ENCODE data around the gene SBSN. TPM values are rescaled to one million over a fixed set of nuclear protein-coding genes. Genes with fewer than 3 reads are reported as not detected.

Gene SBSN
- total RNA-seq, 1 experiment from 2014 or later, result not detected

GRCh38 chr19:35509861-35510625 lies 18.1 kb downstream of the SBSN start:
- DNase-seq, result peak; percentile 98
- peaks cover 31% of the 10 kb centered on the region for H3K27me3 Mint-ChIP-seq (ENCODE audit: unreplicated experiment)
- peaks cover 44% of the 10 kb centered on the region for H3K36me3 Mint-ChIP-seq (ENCODE audit: insufficient read depth, unreplicated experiment)
- CTCF ChIA-PET, result interaction anchor here (0.5 to 2.3 kb wide), 20 partner anchors 9 to 488 kb away, joined by 3 to 14 read pairs (median 4); partner anchors contain the start of genes COX6B1, HAUS5 and U2AF1L4
- BruUV-seq (replicated peaks), result TSS peak; percentile 77
- no peaks in the 10 kb centered on the region for H3K9me3 Mint-ChIP-seq (ENCODE audit: low read depth, unreplicated experiment)
- H3K27ac Mint-ChIP-seq (ENCODE audit: unreplicated experiment), result peak overlapping the region; percentile 94
- H3K4me3 Mint-ChIP-seq (ENCODE audit: low read depth, unreplicated experiment), result peak overlapping the region; percentile 93
- H3K4me1 Mint-ChIP-seq (ENCODE audit: low read depth, unreplicated experiment), result peaks cover 20% of the 10 kb centered on the region
- intact Hi-C loops (cut with micrococcal nuclease; ENCODE audit: unreplicated experiment), result loop anchor here (5.0 kb wide), 1 partner anchor 37 kb away; the partner anchor contains the start of gene TMEM147
- peak; percentile 98 for TF ChIP-seq CTCF (IDR thresholded peaks at IDR 0.05; ENCODE audit: unreplicated experiment)

- CTCF ChIA-PET, result interaction anchor here (0.5 to 2.3 kb wide), 7 partner anchors 10 to 487 kb away, joined by 3 to 11 read pairs (median 4); partner anchors contain the start of gene COX6B1
- Mint-ChIP-seq H3K4me3 (ENCODE audit: low read depth, unreplicated experiment) (peak overlapping the region; percentile 93), H3K9me3 (ENCODE audit: low read depth, unreplicated experiment) (no peaks in the 10 kb centered on the region), H3K36me3 (ENCODE audit: insufficient read depth, unreplicated experiment) (peaks cover 49% of the 10 kb centered on the region), H3K27ac (ENCODE audit: unreplicated experiment) (peak overlapping the region; percentile 94), H3K27me3 (ENCODE audit: unreplicated experiment) (peaks cover 25% of the 10 kb centered on the region), H3K4me1 (ENCODE audit: low read depth, unreplicated experiment) (peaks cover 17% of the 10 kb centered on the region)
- no TSS peak for BruUV-seq (replicated peaks)
- intact Hi-C loops (cut with micrococcal nuclease; ENCODE audit: unreplicated experiment), result no loop called here
- DNase-seq, result peak; percentile 83
- no peak for TF ChIP-seq CTCF (IDR thresholded peaks at IDR 0.05; ENCODE audit: unreplicated experiment)
These were observed 19.0 kb downstream of the SBSN start for GRCh38 chr19:35509018-35509652.

- H3K27me3 Mint-ChIP-seq (ENCODE audit: unreplicated experiment), result peaks cover 15% of the 10 kb centered on the region
- peaks cover 55% of the 10 kb centered on the region for H3K36me3 Mint-ChIP-seq (ENCODE audit: insufficient read depth, unreplicated experiment)
- CTCF ChIA-PET, result interaction anchor here (2.3 kb wide), 1 partner anchor 13 kb away, joined by 8 read pairs; no protein-coding TSS in a partner anchor
- intact Hi-C loops (cut with micrococcal nuclease; ENCODE audit: unreplicated experiment), result no loop called here
- peak overlapping the region; percentile 93 for H3K4me3 Mint-ChIP-seq (ENCODE audit: low read depth, unreplicated experiment)
- BruUV-seq (replicated peaks), result no TSS peak
- no peak for DNase-seq
- no peak for TF ChIP-seq CTCF (IDR thresholded peaks at IDR 0.05; ENCODE audit: unreplicated experiment)
- no peaks in the 10 kb centered on the region for H3K9me3 Mint-ChIP-seq (ENCODE audit: low read depth, unreplicated experiment)
- H3K4me1 Mint-ChIP-seq (ENCODE audit: low read depth, unreplicated experiment), result peaks cover 7% of the 10 kb centered on the region
- no peak overlapping the region for H3K27ac Mint-ChIP-seq (ENCODE audit: unreplicated experiment)
These were observed 20.0 kb downstream of the SBSN start for GRCh38 chr19:35508129-35508528.

- intact Hi-C loops (cut with micrococcal nuclease; ENCODE audit: unreplicated experiment), result no loop called here
- no peak overlapping the region for H3K27ac Mint-ChIP-seq (ENCODE audit: unreplicated experiment)
- peaks cover 61% of the 10 kb centered on the region for H3K36me3 Mint-ChIP-seq (ENCODE audit: insufficient read depth, unreplicated experiment)
- peaks cover 7% of the 10 kb centered on the region for H3K4me1 Mint-ChIP-seq (ENCODE audit: low read depth, unreplicated experiment)
- no peak overlapping the region for H3K4me3 Mint-ChIP-seq (ENCODE audit: low read depth, unreplicated experiment)
- CTCF ChIA-PET, result interaction anchor here (2.3 kb wide), 1 partner anchor 12 kb away, joined by 8 read pairs; no protein-coding TSS in a partner anchor
- BruUV-seq (replicated peaks), result no TSS peak
- peaks cover 9% of the 10 kb centered on the region for H3K27me3 Mint-ChIP-seq (ENCODE audit: unreplicated experiment)
- H3K9me3 Mint-ChIP-seq (ENCODE audit: low read depth, unreplicated experiment), result no peaks in the 10 kb centered on the region
- no peak for DNase-seq
- no peak for TF ChIP-seq CTCF (IDR thresholded peaks at IDR 0.05; ENCODE audit: unreplicated experiment)
These were observed 20.6 kb downstream of the SBSN start for GRCh38 chr19:35507561-35507960.

All from Calu3 (cell line).